ENCODE measurements around the gene LDB1.

- TF ChIP-seq, protein P1, sequence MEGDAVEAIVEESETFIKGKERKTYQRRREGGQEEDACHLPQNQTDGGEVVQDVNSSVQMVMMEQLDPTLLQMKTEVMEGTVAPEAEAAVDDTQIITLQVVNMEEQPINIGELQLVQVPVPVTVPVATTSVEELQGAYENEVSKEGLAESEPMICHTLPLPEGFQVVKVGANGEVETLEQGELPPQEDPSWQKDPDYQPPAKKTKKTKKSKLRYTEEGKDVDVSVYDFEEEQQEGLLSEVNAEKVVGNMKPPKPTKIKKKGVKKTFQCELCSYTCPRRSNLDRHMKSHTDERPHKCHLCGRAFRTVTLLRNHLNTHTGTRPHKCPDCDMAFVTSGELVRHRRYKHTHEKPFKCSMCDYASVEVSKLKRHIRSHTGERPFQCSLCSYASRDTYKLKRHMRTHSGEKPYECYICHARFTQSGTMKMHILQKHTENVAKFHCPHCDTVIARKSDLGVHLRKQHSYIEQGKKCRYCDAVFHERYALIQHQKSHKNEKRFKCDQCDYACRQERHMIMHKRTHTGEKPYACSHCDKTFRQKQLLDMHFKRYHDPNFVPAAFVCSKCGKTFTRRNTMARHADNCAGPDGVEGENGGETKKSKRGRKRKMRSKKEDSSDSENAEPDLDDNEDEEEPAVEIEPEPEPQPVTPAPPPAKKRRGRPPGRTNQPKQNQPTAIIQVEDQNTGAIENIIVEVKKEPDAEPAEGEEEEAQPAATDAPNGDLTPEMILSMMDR (IDR thresholded peaks at IDR 0.05; ENCODE audit: low read depth, low read length, missing input control): no peak
- no peak for TF ChIP-seq TAF1 (conservative IDR thresholded peaks at IDR 0.05)
These were observed 43.3 kb upstream of the LDB1 start for GRCh38 chr10:102163342-102163989.

Data from liver (tissue), 3 donors.